ENCODE results near the gene ARL13A.

Gene ARL13A

GRCh38 chrX:100969936-100970335 lies 428 bp downstream of the ARL13A start:
- DNase-seq (ENCODE audit: low read depth in 1 of 2, low spot score in 1 of 2): no peak
- Histone ChIP-seq H3K27me3 (ENCODE audit: insufficient read depth, poor library complexity, severe bottlenecking) (no peaks in the 10 kb centered on the region), H3K4me3 (replicated peaks; ENCODE audit: insufficient read depth, low read length) (no peak overlapping the region), H3K27ac (replicated peaks) (no peak overlapping the region)
- TF ChIP-seq, protein P1, sequence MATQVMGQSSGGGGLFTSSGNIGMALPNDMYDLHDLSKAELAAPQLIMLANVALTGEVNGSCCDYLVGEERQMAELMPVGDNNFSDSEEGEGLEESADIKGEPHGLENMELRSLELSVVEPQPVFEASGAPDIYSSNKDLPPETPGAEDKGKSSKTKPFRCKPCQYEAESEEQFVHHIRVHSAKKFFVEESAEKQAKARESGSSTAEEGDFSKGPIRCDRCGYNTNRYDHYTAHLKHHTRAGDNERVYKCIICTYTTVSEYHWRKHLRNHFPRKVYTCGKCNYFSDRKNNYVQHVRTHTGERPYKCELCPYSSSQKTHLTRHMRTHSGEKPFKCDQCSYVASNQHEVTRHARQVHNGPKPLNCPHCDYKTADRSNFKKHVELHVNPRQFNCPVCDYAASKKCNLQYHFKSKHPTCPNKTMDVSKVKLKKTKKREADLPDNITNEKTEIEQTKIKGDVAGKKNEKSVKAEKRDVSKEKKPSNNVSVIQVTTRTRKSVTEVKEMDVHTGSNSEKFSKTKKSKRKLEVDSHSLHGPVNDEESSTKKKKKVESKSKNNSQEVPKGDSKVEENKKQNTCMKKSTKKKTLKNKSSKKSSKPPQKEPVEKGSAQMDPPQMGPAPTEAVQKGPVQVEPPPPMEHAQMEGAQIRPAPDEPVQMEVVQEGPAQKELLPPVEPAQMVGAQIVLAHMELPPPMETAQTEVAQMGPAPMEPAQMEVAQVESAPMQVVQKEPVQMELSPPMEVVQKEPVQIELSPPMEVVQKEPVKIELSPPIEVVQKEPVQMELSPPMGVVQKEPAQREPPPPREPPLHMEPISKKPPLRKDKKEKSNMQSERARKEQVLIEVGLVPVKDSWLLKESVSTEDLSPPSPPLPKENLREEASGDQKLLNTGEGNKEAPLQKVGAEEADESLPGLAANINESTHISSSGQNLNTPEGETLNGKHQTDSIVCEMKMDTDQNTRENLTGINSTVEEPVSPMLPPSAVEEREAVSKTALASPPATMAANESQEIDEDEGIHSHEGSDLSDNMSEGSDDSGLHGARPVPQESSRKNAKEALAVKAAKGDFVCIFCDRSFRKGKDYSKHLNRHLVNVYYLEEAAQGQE (IDR thresholded peaks at IDR 0.05; ENCODE audit: insufficient replicate concordance, low read depth): no peak
- TF ChIP-seq POLR2AphosphoS5 (IDR thresholded peaks at IDR 0.05; ENCODE audit: low read depth) (no peak), SPI1 (IDR thresholded peaks at IDR 0.05; ENCODE audit: borderline replicate concordance, low read depth) (no peak), GABPA (IDR thresholded peaks at IDR 0.05; ENCODE audit: low read depth) (no peak)
- TF ChIP-seq, protein P2, sequence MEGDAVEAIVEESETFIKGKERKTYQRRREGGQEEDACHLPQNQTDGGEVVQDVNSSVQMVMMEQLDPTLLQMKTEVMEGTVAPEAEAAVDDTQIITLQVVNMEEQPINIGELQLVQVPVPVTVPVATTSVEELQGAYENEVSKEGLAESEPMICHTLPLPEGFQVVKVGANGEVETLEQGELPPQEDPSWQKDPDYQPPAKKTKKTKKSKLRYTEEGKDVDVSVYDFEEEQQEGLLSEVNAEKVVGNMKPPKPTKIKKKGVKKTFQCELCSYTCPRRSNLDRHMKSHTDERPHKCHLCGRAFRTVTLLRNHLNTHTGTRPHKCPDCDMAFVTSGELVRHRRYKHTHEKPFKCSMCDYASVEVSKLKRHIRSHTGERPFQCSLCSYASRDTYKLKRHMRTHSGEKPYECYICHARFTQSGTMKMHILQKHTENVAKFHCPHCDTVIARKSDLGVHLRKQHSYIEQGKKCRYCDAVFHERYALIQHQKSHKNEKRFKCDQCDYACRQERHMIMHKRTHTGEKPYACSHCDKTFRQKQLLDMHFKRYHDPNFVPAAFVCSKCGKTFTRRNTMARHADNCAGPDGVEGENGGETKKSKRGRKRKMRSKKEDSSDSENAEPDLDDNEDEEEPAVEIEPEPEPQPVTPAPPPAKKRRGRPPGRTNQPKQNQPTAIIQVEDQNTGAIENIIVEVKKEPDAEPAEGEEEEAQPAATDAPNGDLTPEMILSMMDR (IDR thresholded peaks at IDR 0.05; ENCODE audit: insufficient read depth, low read length): no peak

- Histone ChIP-seq H3K4me3 (replicated peaks; ENCODE audit: insufficient read depth, low read length) (no peak overlapping the region), H3K27ac (replicated peaks) (no peak overlapping the region), H3K27me3 (ENCODE audit: insufficient read depth, poor library complexity, severe bottlenecking) (no peaks in the 10 kb centered on the region)
- TF ChIP-seq SPI1 (IDR thresholded peaks at IDR 0.05; ENCODE audit: borderline replicate concordance, low read depth) (no peak), POLR2AphosphoS5 (IDR thresholded peaks at IDR 0.05; ENCODE audit: low read depth) (no peak), GABPA (IDR thresholded peaks at IDR 0.05; ENCODE audit: low read depth) (no peak)
- TF ChIP-seq, protein P1 (IDR thresholded peaks at IDR 0.05; ENCODE audit: insufficient replicate concordance, low read depth): no peak
- TF ChIP-seq, protein P2 (IDR thresholded peaks at IDR 0.05; ENCODE audit: insufficient read depth, low read length): no peak
- DNase-seq (ENCODE audit: low read depth in 1 of 2, low spot score in 1 of 2): no peak
Measured at GRCh38 chrX:100973411-100973810, 3.9 kb downstream of the ARL13A start.

DNA sequence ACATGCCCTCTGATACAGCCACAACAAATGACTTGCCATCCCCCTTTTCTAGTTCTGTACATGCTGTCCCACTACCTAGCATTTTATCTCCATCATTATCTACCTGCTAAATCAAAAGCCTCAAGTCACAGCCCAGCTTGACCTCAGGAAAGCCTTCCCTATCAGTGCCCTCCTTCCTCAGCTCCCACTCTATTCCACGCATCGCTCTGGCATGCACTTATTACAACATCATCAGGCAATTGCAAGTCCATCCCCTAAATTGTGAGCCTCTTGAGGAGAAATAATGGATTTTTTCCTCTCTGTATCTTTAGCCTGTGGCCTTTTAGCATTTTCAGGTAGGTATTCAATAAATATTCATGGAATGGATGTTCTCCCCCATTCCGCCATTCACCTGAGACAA lies 5.7 kb downstream of the ARL13A start:
- no peak for TF ChIP-seq SPI1 (IDR thresholded peaks at IDR 0.05; ENCODE audit: borderline replicate concordance, low read depth)
- TF ChIP-seq, protein P2 (IDR thresholded peaks at IDR 0.05; ENCODE audit: insufficient read depth, low read length): no peak
- TF ChIP-seq, protein P1 (IDR thresholded peaks at IDR 0.05; ENCODE audit: insufficient replicate concordance, low read depth): no peak
- no peak for TF ChIP-seq GABPA (IDR thresholded peaks at IDR 0.05; ENCODE audit: low read depth)
- TF ChIP-seq POLR2AphosphoS5 (IDR thresholded peaks at IDR 0.05; ENCODE audit: low read depth): no peak
- Histone ChIP-seq H3K27ac (replicated peaks) (no peak overlapping the region), H3K4me3 (replicated peaks; ENCODE audit: insufficient read depth, low read length) (no peak overlapping the region), H3K27me3 (ENCODE audit: insufficient read depth, poor library complexity, severe bottlenecking) (no peaks in the 10 kb centered on the region)
- DNase-seq (ENCODE audit: low read depth in 1 of 2, low spot score in 1 of 2): no peak
